Vagina (tissue), 2 donors: ENCODE measurements around the gene GFOD1. TPM values are rescaled to one million over a fixed set of nuclear protein-coding genes. Genes with fewer than 3 reads are reported as not detected.

Source experiments
- DNase-seq, 2 donors: peaks; one replicate each; pipeline ENCODE4 v3.0.0-alpha.2; 2017; ENCODE audit errors: extremely low spot score in 2 of 2
- H3K27ac ChIP-seq: fragments of 200-600 bp; sonication (generic); one replicate; pipeline ENCODE4 v1.5.1; 2019
- H3K27me3 ChIP-seq: fragments of 200-600 bp; sonication (generic); one replicate; pipeline ENCODE4 v1.5.1; 2019
- H3K36me3 ChIP-seq, 2 donors: fragments of 200-600 bp; sonication (generic); one replicate each; pipeline ENCODE4 v1.5.1; 2017 to 2019
- H3K4me1 ChIP-seq: fragments of 200-600 bp; sonication (generic); one replicate; pipeline ENCODE4 v1.5.1; 2019
- H3K4me3 ChIP-seq, 2 donors: fragments of 200-600 bp; sonication (generic); 1 replicate in 1 of 2; 2 replicates in 1 of 2; pipeline ENCODE4 v1.5.1; 2016 to 2019
- H3K9me3 ChIP-seq: fragments of 200-600 bp; sonication (generic); one replicate; pipeline ENCODE4 v1.5.1; 2019
- CTCF ChIP-seq, 3 experiments: fragments of 450-650 bp in 2 of 3; fragments of 200-600 bp in 1 of 3; sonication (generic) in 1 of 3; IDR thresholded peaks; one replicate each; pipeline ENCODE4 v1.5.1; 2017 to 2019; ENCODE audit warnings: antibody characterized with exemption in 3 of 3, mild to moderate bottlenecking in 2 of 3, moderate library complexity in 2 of 3
- POLR2A ChIP-seq, 2 donors: fragments of 450-650 bp; IDR thresholded peaks; one replicate each; pipeline ENCODE4 v1.6.1; 2017; ENCODE audit warnings: antibody characterized with exemption in 2 of 2, mild to moderate bottlenecking in 2 of 2, moderate library complexity in 2 of 2
- POLR2AphosphoS5 ChIP-seq, 2 donors: sonication (generic); formaldehyde crosslinking; IDR thresholded peaks; one replicate each; pipeline ENCODE4 v1.9.0; 2017; ENCODE audit warnings: antibody characterized with exemption in 2 of 2, mild to moderate bottlenecking in 2 of 2, low read depth in 1 of 2; ENCODE audit not compliant: insufficient read depth in 1 of 2
- intact Hi-C: fragments of 100-400 bp; cut with DNase I; formaldehyde crosslinking; loops from one replicate; pipeline ENCODE4 v1.15.1; 2023
- total RNA-seq: library from RNA; depleted of rRNA; stranded (reverse); fragments of >200 nt; gene quantifications from one replicate; pipeline ENCODE4 v1.2.3, GENCODE V29; 2016

The GFOD1 gene
- total RNA-seq, 1 donor from 2014 or later: 16.9 TPM

- Histone ChIP-seq H3K4me1 (peaks cover 38% of the 10 kb centered on the region), H3K36me3 (no peaks in the 10 kb centered on the region), H3K27ac (peak overlapping the region; percentile 43), H3K27me3 (no peaks in the 10 kb centered on the region), H3K4me3 (no peak overlapping the region), H3K9me3 (no peaks in the 10 kb centered on the region)
- intact Hi-C loops: loop anchor here (10.0 kb wide), 1 partner anchor 112 kb away; the partner anchor contains the start of gene GFOD1
- DNase-seq: no peak
- TF ChIP-seq POLR2AphosphoS5 (IDR thresholded peaks at IDR 0.05; ENCODE audit: insufficient read depth in 1 of 2, low read depth in 1 of 2) (no peak), CTCF (IDR thresholded peaks at IDR 0.05) (no peak), POLR2A (IDR thresholded peaks at IDR 0.05) (no peak)
These were observed 114.5 kb downstream of the GFOD1 start for GRCh38 chr6:13372688-13373487.

- peaks cover 45% of the 10 kb centered on the region for H3K4me1 ChIP-seq
- no peaks in the 10 kb centered on the region for H3K9me3 ChIP-seq
- intact Hi-C loops: loop anchor here (10.0 kb wide), 1 partner anchor 113 kb away; the partner anchor contains the start of gene GFOD1
- H3K36me3 ChIP-seq: no peaks in the 10 kb centered on the region
- H3K4me3 ChIP-seq: no peak overlapping the region
- TF ChIP-seq CTCF (IDR thresholded peaks at IDR 0.05) (no peak), POLR2A (IDR thresholded peaks at IDR 0.05) (no peak), POLR2AphosphoS5 (IDR thresholded peaks at IDR 0.05; ENCODE audit: insufficient read depth in 1 of 2, low read depth in 1 of 2) (no peak)
- H3K27me3 ChIP-seq: no peaks in the 10 kb centered on the region
- H3K27ac ChIP-seq: peak overlapping the region; percentile 43
- no peak for DNase-seq
These were observed 115.3 kb downstream of the GFOD1 start for GRCh38 chr6:13372076-13372475.

- Histone ChIP-seq H3K9me3 (no peaks in the 10 kb centered on the region), H3K36me3 (no peaks in the 10 kb centered on the region), H3K4me1 (peaks cover 45% of the 10 kb centered on the region), H3K27ac (peak overlapping the region; percentile 43), H3K4me3 (no peak overlapping the region), H3K27me3 (no peaks in the 10 kb centered on the region)
- intact Hi-C loops: loop anchor here (10.0 kb wide), 1 partner anchor 113 kb away; the partner anchor contains the start of gene GFOD1
- no peak for DNase-seq
- no peak for TF ChIP-seq CTCF (IDR thresholded peaks at IDR 0.05)
- TF ChIP-seq POLR2A (IDR thresholded peaks at IDR 0.05): no peak
- TF ChIP-seq POLR2AphosphoS5 (IDR thresholded peaks at IDR 0.05; ENCODE audit: insufficient read depth in 1 of 2, low read depth in 1 of 2): peak in 1 of 2 donors; percentile 22
These were observed 115.9 kb downstream of the GFOD1 start for GRCh38 chr6:13371421-13372072.

GRCh38 chr6:13370623-13371022 lies 116.8 kb downstream of the GFOD1 start:
- DNase-seq: no peak
- Histone ChIP-seq H3K9me3 (no peaks in the 10 kb centered on the region), H3K4me3 (no peak overlapping the region), H3K27ac (no peak overlapping the region), H3K4me1 (peaks cover 45% of the 10 kb centered on the region), H3K36me3 (no peaks in the 10 kb centered on the region), H3K27me3 (no peaks in the 10 kb centered on the region)
- TF ChIP-seq POLR2A (IDR thresholded peaks at IDR 0.05) (no peak), POLR2AphosphoS5 (IDR thresholded peaks at IDR 0.05; ENCODE audit: insufficient read depth in 1 of 2, low read depth in 1 of 2) (no peak), CTCF (IDR thresholded peaks at IDR 0.05) (no peak)
- intact Hi-C loops: loop anchor here (10.0 kb wide), 1 partner anchor 114 kb away; the partner anchor contains the start of gene GFOD1
